Chondrocyte (in vitro differentiated cells): ENCODE results near the gene TMEM213. TPM values are rescaled to one million over a fixed set of nuclear protein-coding genes. Genes with fewer than 3 reads are reported as not detected.

ENCODE experiments used
- DNase-seq: peaks from one replicate; pipeline ENCODE4 v3.0.0; 2021; ENCODE audit warnings: mixed read lengths, low spot score
- H3K27ac Mint-ChIP-seq: one replicate; pipeline ENCODE4 v1.8.0; 2021; ENCODE audit warnings: mild to moderate bottlenecking, moderate library complexity, mixed read lengths; ENCODE audit not compliant: unreplicated experiment
- H3K27me3 Mint-ChIP-seq: 2 replicates; pipeline ENCODE4 v1.8.0; 2021; ENCODE audit warnings: low read depth, mixed read lengths
- H3K36me3 Mint-ChIP-seq: 2 replicates; pipeline ENCODE4 v1.8.0; 2021; ENCODE audit warnings: low read depth, mixed read lengths
- H3K4me1 Mint-ChIP-seq: 2 replicates; pipeline ENCODE4 v1.8.0; 2021; ENCODE audit warnings: low read depth, mild to moderate bottlenecking, mixed read lengths
- H3K4me3 Mint-ChIP-seq: one replicate; pipeline ENCODE4 v1.8.0; 2021; ENCODE audit warnings: mild to moderate bottlenecking, moderate library complexity, mixed read lengths; ENCODE audit not compliant: unreplicated experiment
- H3K9me3 Mint-ChIP-seq: 2 replicates; pipeline ENCODE4 v1.8.0; 2021; ENCODE audit warnings: low read depth, mixed read lengths
- total RNA-seq: library from RNA; stranded (reverse); gene quantifications from 3 replicates; pipeline ENCODE4 v1.2.1, GENCODE V29; 2021
- TF ChIP-seq, protein P1 (sequence below): fragments of 200-600 bp; sonication (generic); IDR thresholded peaks from 2 replicates; pipeline ENCODE4 v1.5.0; 2021; ENCODE audit warnings: antibody characterized with exemption, mild to moderate bottlenecking, moderate library complexity

TMEM213 gene
- total RNA-seq, 1 donor from 2014 or later, result not detected

- Mint-ChIP-seq H3K27me3 (no peaks in the 10 kb centered on the region), H3K27ac (no peak overlapping the region), H3K9me3 (peaks cover 9% of the 10 kb centered on the region)
Observed at GRCh38 chr7:138829335-138829734, 31.5 kb downstream of the TMEM213 start.

GRCh38 chr7:138832966-138833365, 35.2 kb downstream of the TMEM213 start:
- TF ChIP-seq, protein P1, sequence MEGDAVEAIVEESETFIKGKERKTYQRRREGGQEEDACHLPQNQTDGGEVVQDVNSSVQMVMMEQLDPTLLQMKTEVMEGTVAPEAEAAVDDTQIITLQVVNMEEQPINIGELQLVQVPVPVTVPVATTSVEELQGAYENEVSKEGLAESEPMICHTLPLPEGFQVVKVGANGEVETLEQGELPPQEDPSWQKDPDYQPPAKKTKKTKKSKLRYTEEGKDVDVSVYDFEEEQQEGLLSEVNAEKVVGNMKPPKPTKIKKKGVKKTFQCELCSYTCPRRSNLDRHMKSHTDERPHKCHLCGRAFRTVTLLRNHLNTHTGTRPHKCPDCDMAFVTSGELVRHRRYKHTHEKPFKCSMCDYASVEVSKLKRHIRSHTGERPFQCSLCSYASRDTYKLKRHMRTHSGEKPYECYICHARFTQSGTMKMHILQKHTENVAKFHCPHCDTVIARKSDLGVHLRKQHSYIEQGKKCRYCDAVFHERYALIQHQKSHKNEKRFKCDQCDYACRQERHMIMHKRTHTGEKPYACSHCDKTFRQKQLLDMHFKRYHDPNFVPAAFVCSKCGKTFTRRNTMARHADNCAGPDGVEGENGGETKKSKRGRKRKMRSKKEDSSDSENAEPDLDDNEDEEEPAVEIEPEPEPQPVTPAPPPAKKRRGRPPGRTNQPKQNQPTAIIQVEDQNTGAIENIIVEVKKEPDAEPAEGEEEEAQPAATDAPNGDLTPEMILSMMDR, result no peak
- Mint-ChIP-seq H3K9me3 (no peaks in the 10 kb centered on the region), H3K4me3 (no peak overlapping the region), H3K27ac (no peak overlapping the region), H3K36me3 (peaks cover 6% of the 10 kb centered on the region), H3K27me3 (no peaks in the 10 kb centered on the region), H3K4me1 (peaks cover 7% of the 10 kb centered on the region)
- no peak for DNase-seq

More at GRCh38 chr7:138829335-138829734, 31.5 kb downstream of the TMEM213 start:
- DNase-seq, result no peak
- H3K4me3 Mint-ChIP-seq, result no peak overlapping the region
- TF ChIP-seq, protein P1, result no peak
- no peaks in the 10 kb centered on the region for H3K4me1 Mint-ChIP-seq
- peaks cover 5% of the 10 kb centered on the region for H3K36me3 Mint-ChIP-seq

DNA sequence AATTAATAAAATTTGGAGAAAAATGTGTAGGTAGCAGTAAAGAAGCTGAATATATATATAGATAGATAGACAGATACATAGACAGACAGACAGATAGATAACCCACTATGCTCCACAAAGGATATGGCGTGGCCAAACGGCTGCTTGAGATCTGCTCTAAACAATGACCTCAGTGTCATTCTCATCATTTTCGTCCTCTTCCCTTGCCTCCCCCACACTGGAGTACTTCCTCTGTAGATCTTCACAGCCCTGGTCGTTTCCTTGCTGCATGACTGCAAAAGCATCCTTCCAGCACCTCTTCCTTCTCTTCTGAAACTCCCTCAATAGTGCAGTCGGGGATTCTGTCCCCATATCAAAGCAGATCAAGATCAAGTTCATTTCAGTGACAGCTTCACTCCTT, 35.8 kb downstream of the TMEM213 start:
- TF ChIP-seq, protein P1, result no peak
- DNase-seq, result no peak
- Mint-ChIP-seq H3K9me3 (no peaks in the 10 kb centered on the region), H3K4me3 (no peak overlapping the region), H3K27ac (no peak overlapping the region), H3K36me3 (peaks cover 6% of the 10 kb centered on the region), H3K4me1 (peaks cover 7% of the 10 kb centered on the region), H3K27me3 (no peaks in the 10 kb centered on the region)

- peaks cover 7% of the 10 kb centered on the region for H3K4me1 Mint-ChIP-seq
- H3K9me3 Mint-ChIP-seq, result no peaks in the 10 kb centered on the region
- no peak overlapping the region for H3K27ac Mint-ChIP-seq
- H3K36me3 Mint-ChIP-seq, result peaks cover 6% of the 10 kb centered on the region
- TF ChIP-seq, protein P1, result no peak
- no peak for DNase-seq
- H3K27me3 Mint-ChIP-seq, result no peaks in the 10 kb centered on the region
- H3K4me3 Mint-ChIP-seq, result no peak overlapping the region
Observed at GRCh38 chr7:138834583-138834982, 36.8 kb downstream of the TMEM213 start.

DNA sequence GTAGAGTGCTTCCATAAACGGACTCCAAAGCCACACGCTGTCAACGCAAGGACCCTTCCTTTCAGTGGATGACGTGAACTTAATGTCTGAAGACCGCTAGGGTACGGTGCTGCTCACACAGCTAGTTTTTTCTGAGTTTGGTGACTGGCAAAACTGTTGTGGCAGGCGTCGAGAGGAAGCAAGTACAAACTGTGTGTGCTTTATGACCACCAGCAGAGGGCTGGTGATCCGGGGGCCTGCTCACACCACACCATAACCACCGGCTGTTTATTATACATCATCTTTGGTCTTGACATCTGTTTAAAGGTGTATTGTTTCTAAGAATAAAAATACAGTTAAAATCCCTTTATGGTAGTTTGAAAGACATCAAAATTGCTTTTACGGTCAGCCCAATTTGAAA, 37.3 kb downstream of the TMEM213 start:
- no peaks in the 10 kb centered on the region for H3K27me3 Mint-ChIP-seq
- TF ChIP-seq, protein P1, result peak; percentile 12
- no peak overlapping the region for H3K4me3 Mint-ChIP-seq
- H3K27ac Mint-ChIP-seq, result no peak overlapping the region
- H3K4me1 Mint-ChIP-seq, result peaks cover 7% of the 10 kb centered on the region
- no peak for DNase-seq
- H3K9me3 Mint-ChIP-seq, result no peaks in the 10 kb centered on the region
- H3K36me3 Mint-ChIP-seq, result peaks cover 6% of the 10 kb centered on the region
